NCI-H1092 (cell line): Measurements from ENCODE around the gene ALG9.
"Not testable (repeated sequence)": the region's sequence is repeated elsewhere in the genome, so short reads cannot be mapped to it uniquely, and the experiment has no call there.

Experiments used
- DNase-seq: peaks from one replicate; lab custom pipeline; 2025; lab: John Stamatoyannopoulos, UW

The ALG9 gene, protein sequence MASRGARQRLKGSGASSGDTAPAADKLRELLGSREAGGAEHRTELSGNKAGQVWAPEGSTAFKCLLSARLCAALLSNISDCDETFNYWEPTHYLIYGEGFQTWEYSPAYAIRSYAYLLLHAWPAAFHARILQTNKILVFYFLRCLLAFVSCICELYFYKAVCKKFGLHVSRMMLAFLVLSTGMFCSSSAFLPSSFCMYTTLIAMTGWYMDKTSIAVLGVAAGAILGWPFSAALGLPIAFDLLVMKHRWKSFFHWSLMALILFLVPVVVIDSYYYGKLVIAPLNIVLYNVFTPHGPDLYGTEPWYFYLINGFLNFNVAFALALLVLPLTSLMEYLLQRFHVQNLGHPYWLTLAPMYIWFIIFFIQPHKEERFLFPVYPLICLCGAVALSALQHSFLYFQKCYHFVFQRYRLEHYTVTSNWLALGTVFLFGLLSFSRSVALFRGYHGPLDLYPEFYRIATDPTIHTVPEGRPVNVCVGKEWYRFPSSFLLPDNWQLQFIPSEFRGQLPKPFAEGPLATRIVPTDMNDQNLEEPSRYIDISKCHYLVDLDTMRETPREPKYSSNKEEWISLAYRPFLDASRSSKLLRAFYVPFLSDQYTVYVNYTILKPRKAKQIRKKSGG

DNA sequence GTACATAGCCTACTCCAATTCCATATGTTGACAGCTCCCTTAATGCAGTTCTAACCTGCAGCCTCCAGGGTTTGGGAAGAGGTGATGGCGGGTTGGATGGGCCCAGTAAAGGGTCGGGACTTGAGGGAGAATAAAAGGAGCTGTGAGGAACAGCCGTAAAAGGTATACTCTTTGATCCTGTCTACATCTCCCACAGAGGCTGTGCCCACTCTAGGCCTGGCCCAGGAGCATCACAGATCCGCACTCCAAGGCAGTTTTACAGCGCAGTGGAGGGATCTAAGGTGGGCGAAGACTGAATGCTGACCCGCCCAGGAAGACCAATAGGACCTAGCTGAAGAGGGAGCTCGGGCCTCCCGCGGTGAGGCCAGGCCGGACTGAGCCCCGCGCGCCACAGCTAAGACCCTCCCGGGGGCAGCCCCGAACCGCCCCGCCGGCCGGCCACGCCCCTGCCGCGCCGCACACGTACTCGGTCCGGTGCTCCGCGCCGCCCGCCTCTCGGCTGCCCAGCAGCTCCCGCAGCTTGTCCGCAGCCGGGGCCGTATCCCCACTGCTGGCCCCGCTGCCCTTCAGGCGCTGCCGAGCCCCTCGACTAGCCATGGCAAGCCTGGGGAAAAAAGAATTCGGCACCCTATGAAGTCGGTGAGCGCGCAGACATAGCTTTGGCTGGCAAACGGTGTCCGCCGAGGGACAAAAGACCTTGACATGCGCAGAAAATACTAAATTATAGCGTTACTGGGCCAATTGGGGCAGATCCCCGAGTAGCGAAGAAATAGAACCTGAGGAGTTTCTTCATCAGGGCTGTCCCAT lies at the start of gene ALG9:
TSS of gene ALG9 (minus strand) at position 696 of the 807 bp plus-strand sequence. CDS start at position 597, 99 bp downstream.
- peak; percentile 60 for DNase-seq

DNA sequence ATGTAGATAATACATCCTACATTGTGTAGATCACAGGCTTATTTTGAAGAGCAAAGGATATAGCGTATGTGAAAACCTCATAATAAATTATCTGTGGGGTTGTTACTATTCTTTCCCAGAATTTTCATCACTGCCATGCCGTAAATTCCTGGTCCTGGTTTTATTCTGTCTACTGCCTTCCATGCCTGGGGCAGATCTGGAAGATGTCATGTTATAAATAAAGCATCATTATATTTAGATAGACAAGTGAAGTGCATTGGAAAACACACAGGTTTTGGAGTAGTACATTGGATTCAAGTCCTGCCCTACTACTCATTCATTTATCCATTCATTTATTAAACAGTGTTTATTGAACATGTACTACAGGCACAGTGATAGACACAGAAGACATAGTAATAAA lies 49.5 kb upstream of the ALG9 start:
- no peak for DNase-seq

DNA sequence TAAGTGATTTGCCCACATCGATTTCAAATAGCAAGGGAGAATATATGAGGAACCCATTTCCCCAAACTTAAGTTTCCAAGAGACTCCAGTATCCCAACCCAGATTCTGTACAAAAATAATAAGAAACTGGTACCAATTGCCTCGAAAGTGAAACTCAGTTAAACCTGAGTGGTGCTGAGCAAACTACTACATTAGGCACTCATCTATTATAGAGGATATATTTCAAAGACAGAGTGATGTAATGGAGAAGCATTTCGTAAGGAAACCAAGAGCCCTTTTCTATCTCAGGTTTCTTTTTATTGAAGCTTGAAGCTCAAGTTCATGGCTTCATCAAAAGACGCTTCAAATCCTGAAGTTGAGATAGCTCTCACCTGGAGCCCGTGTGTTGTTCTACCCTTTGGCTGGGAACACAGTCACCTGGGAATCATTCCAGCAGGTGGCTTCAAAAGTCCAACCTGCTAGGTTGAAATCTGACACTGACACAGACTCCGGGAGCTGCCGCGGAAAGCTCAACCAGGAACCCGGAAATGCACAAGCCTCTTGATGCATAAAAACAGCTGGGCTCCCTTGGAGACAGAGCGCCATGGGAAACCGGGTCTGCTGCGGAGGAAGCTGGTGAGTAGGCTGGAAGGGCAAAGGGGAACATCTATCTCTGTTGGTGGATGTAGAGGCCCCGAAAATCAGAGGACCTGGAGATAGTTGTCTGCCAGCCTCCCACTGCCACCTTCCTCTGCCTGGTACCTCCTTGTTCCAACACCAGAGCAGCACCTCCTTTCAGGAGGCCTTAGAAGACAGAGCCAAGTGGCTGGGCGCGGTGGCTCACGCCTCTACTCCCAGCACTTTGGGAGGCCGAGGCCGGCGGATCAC lies 47.2 kb upstream of the ALG9 start, which contains the start of gene C11orf52:
TSS of gene C11orf52 (plus strand) at position 524 of the 867 bp plus-strand sequence. CDS start at position 584, 60 bp downstream.
- peak; percentile 90 for DNase-seq

DNA sequence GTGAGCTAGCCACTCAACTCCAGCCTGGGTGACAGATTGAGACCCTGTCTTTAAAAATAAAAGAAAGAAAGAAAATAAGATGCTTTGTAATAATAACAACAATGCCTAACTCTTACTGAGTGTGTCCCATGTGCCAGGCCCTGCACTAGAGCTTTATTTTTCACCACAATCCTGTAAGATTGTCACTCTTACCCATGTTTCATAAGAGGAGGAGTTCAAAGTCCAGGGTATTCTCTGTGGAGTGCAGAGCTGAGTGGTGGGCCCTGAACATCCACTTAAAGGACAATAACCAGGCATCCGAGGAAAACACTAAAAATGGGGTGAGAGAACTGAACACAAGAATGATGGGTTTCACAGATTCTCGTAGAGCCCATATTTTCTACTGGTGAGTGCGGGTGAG lies 46.4 kb upstream of the ALG9 start:
- no peak for DNase-seq

DNA sequence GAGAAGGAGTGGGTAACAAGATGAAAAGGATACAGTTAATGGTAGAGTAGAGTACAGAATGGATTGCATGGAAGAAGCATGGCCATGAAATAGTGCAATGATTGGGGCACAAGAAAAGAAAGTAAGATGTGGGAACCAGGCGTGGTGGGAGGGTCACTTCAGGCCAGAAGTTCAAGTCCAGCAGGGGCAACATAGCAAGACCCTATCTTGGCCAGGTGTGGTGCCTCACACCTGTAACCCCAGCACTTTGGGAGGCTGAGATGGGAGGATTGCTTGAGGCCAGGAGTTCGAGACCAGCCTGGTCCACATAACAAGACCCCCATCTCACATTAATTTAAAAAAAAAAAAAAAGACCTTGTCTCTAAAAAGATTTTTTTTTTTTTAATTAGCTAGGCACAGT lies 45.9 kb upstream of the ALG9 start:
- no peak for DNase-seq

DNA sequence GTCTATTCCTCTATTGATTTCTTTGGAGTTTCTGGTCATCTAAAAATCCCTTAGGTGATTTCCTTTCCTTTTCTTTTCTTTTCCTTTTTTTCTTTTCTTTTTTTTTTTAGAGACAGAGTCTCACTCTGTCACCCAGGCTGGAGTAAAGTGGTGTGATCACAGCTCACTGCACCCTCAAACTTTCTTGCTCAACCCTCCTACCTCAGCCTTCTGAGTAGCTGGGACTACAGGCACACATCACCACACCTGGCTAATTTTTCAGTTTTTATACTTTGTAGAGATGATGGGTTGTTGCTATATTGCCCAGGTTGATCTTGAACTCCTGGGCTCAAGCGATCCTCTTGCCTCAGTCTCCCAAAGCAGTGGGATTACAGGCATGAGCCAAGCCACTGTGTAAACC lies 45.4 kb upstream of the ALG9 start:
- no peak for DNase-seq

DNA sequence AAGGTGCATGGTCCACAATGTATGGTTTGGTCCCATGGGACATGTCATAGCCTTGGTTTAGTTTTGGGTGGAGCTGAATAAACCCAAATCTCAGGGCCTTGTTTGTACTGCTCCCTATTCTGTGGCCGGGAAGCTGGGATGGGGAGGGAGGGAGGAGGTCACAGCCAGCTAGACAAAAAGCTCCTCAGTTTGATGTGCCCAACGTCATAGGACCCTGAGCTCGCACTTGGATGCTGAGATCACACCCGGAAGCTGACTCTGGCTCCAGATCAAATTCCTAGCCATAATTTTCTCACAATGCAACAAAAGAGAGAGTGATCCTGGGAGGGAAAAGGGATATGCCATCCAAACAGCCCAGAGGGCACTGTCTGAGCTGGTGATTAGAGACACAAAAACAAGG lies 42.6 kb upstream of the ALG9 start:
- no peak for DNase-seq

DNA sequence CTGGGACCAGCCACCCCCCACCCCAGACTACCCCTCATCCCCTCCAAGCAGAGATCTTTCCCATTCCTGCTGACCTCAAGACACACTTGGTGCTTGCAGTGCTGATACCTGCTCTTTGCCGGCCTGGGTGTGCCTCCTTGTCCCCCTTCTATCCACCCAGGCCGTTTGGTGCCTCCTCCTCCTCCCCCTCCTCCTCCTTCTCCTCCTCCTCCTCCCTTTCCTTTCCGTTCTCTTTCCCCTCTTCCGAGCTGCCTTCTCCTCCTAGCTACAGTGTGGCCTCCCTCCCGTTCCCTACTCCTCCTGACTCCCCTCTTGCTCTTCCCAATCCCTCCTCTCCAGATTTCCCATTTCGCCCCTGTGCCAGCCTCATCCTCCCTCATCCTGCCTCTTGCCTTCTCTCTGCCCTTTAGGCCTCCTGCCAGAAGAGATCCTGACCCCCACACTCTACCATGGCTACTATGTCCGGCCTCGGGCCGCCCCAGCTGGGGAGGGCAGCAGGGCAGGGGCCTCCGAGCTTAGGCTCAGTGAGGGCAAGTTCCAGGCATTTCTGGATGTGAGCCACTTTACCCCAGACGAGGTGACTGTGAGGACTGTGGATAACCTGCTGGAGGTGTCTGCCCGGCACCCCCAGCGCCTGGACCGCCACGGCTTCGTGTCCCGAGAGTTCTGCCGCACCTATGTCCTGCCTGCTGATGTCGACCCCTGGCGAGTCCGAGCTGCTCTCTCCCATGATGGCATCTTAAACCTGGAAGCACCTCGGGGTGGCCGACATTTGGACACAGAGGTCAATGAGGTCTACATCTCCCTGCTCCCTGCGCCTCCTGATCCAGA lies 41.9 kb upstream of the ALG9 start:
- DNase-seq: no peak

DNA sequence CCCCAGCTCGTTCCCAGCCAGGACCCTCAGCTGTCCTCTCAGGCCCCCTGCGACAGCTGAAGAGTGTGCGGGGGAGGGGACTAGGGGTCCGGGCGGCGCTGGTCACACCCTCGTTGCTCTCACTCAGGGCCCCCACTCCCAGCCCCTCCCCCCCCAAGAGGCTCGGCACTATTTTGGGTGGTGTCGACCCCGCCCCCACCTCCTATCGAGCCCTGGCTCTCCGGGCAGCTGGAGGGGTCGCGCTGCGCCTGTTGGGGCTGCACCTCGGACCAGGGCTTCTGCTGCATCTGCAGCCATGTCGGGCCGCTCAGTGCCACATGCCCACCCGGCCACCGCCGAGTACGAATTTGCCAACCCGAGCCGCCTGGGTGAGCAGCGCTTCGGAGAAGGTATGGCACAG lies 41.2 kb upstream of the ALG9 start, which contains the start of gene HSPB2:
TSS of gene HSPB2 (plus strand) at position 200 of the 400 bp plus-strand sequence. CDS start at position 296, 96 bp downstream.
- no peak for DNase-seq

DNA sequence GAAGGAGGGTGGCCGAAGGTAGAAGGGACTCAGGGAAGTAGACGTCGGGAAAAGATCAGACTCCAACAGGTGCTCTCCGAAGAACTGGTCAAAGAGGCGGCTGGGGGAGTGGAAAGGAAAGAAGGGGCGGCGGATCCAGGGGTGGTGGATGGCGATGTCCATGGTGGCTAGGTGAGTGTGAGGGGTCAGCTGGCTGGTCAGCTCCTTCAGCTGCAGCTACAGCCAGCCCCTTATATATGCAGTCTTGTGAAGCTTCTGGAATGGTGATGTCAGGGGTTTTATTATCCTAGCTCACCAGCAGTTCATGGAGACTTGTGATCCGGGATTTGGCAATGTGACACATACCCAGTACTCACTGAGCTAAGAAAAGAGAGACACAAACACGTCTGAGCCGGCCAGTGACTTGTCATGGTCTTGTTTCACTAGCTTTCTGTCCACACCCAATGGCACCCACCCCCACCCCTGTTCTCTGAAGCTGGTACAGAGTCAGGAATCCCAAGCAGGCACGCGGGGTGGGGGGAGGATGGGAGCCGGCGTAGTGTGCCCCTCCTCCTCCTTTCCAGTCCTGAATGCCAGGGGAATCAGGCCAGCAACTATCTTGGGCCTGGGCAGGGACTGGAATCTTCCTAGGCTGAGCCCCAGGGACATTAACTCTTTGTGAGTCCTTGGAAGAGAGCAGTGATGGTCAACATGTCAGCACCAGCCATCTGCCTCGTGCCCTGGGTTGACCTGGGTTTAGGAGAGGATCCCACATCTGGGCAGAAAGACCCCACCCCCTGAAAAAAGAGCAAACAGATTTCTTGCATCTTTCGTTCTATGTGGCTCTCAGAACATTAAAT lies 40.4 kb upstream of the ALG9 start, which contains the start of gene CRYAB:
TSS of gene CRYAB (minus strand) at position 208 of the 839 bp plus-strand sequence. CDS start at position 162, 46 bp downstream.
- no peak for DNase-seq

DNA sequence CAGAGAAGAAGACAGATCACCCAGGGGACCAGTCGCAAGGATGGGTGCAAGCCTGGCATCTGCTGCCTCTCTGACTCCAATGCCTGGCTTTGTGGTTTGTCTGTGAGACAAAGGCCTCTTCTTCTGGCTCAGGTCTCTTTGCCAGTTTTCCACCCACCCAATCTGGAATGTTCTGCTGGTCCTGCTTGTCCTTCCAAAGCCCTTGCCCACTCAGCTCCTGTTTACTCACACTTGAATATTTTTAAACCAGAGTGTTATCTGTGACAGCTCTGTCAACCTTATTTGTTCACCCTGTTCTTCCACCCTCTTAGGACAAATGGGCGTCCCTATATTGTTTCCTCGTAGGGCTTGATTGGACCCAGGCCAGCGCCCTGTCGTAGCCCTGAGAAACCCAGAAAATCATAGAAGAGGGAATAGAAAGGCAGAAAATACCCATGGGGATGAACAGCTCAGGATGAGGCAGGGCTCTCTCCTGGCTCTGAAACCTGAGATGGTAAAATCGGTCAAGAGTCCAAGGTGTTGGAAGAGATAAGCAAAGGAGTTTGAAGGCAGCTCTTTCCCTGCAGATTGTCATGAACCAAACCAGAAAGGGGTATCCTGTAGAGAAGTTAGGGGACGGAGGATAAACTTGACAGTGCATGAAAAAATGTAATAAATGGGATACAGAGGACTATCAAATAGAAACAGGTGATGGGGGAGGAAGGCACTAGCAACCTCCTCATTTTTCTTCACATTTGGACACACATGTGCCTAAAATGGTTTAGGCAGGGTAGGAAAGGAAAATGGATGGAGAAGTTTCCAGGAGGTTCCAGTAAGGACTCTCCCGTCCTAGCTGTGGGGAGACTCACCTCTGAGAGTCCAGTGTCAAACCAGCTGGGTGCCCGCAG lies 39.5 kb upstream of the ALG9 start:
- no peak for DNase-seq

DNA sequence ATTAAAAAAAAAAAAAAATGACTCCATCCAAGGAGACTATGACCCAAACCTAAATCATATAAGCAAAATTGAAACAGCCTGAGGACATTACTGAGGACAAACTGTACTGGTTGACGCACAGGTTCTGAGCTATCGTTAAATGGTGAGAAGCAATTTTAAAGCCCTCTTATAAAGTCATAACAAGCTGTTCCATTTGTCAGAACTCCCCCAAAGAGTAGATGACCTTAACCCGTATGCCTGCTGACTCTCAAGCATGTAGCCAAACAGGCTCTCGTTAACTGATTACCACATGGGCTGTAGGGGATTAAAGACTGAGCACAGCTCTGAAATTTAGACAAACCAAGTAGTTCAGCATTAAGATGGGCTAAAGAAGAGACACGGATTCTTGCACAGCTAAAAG lies 38.0 kb upstream of the ALG9 start:
- DNase-seq: no peak

DNA sequence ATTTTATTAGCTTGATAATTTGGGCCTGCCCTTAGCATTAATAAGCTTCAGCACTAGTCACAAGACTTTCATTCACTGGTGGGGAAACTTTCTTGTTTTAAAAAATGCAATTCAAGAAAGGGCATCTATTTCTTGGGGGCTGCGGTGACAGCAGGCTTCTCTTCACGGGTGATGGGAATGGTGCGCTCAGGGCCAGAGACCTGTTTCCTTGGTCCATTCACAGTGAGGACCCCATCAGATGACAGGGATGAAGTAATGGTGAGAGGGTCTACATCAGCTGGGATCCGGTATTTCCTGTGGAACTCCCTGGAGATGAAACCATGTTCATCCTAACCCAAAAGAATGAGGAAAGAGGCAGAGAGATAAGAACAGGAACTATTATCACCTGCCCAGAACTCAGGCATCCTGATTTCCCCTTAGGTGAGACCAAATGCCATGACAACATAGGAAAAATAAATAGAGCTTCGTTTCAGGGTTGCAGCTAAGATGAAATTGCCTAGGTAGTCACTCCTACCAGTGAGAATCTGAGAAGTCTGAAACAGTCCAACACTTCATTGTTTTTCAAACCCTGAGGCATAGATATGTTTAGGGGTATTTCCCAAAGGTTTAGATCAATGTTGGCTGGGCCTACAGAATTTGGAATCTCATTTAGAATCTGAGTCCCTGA lies 37.4 kb upstream of the ALG9 start:
- no peak for DNase-seq

DNA sequence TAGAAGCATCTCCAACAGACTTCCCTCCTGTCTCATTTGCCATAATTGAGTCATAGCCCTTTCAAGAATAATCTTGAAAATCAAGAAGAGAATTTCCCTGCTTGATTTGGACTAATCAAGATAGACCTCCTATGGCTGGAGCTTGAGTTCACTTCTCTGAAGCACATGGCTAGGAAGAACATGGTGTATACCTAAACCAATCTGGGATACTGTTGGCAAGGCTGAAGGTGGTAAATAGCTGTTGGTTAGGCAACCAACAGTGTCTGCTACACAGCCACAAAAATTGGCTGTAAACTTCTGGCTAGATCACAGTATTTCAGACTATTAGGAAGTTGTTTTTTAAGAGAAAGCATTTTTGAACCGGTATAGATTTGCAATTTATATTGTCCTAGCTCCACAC lies 35.3 kb upstream of the ALG9 start:
- no peak for DNase-seq

DNA sequence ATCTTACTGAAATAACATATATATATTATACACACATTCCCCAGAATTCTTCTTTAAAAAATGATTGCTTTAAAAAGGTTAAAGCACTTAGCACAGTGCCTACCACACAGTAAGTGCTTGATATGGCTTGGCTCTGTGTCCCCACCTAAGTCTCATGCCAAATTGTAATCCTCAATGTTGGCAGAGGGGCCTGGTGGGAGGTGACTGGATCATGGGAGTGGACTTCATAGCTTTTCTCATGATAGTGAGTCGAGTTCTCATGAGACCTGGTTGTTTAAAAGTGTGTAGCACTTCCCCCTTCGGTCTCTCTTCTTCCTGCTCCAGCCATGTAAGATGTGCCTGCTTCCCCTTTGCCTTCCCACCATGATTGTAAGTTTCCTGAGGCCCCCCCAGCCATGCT lies 34.0 kb upstream of the ALG9 start:
- DNase-seq: no peak

DNA sequence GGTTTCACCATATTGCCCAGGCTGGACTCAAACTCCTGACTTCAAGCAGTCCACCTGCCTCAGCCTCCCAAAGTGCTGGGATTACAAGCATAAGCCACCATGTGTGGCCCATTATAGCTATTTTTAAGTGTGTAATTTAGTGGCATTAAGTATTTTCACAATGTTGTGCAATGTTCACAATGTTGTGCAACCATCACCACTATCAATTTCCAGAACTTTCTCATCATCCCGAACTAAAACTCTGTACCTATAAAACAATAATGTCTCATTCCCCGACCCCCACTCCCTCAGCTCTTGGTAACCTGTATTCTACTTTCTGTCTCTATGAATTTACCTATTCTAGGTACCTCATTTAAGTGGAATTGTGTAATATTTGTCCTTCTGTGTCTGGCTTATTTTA lies 15.5 kb upstream of the ALG9 start:
- DNase-seq: no peak

DNA sequence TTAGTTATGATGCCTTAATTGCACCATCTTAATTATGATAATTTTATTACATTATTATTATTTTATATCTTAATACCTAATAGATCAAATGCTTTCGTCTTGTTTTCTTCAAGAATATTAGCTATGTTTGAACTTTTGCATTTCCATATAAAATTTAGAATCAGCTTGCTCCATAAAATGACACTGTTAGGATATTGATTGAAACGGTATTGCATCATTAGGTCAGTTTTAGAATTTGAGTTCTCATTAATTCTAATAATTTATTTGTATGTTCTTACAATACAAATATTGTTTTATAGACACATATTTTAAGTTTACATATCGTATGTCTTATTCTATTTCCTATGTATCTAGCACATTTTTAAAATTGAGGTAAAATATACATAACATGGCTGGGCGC lies 14.7 kb upstream of the ALG9 start:
- DNase-seq: no peak

DNA sequence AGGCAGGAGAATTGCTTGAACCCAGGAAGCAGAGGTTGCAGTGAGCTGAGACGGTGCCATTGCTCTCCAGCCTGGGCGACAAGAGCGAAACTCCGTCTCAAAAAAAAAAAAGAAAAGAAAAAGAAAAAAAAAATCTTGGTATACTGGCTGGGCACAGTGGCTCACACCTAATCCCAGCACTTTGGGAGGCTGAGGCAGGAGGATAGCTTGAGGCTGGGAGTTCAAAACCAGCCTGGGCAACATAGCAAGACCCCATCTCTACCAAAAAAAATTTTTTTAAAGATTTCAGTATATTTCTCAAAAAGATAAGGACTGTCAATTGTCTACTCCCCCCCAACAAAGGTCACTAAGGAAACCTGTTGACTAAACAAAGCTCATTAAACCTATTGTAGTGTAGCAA lies 13.7 kb upstream of the ALG9 start:
- DNase-seq: not testable (repeated sequence)
